ENCODE measurements around the gene AP4E1.

The AP4E1 gene

DNA sequence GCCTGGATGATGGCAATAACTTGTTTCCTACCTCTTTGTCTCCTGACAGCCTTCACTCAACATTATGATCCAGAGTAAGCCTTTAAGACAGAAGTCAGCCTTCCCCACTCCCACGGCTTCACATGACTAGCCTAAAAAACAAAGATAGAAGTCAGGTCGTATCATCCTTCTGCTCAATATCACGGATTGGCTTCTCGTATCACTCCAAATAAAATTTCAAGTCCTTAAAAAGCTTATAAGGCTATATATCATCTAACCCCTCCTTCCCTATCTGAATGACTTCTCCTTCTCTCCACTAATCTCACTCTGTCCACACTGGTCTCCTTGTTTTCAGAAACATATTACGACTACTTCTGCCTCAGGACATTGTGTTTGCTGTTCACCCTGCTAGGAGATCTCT is 47.7 kb upstream of the AP4E1 start (continued):
- TF ChIP-seq, protein P1, sequence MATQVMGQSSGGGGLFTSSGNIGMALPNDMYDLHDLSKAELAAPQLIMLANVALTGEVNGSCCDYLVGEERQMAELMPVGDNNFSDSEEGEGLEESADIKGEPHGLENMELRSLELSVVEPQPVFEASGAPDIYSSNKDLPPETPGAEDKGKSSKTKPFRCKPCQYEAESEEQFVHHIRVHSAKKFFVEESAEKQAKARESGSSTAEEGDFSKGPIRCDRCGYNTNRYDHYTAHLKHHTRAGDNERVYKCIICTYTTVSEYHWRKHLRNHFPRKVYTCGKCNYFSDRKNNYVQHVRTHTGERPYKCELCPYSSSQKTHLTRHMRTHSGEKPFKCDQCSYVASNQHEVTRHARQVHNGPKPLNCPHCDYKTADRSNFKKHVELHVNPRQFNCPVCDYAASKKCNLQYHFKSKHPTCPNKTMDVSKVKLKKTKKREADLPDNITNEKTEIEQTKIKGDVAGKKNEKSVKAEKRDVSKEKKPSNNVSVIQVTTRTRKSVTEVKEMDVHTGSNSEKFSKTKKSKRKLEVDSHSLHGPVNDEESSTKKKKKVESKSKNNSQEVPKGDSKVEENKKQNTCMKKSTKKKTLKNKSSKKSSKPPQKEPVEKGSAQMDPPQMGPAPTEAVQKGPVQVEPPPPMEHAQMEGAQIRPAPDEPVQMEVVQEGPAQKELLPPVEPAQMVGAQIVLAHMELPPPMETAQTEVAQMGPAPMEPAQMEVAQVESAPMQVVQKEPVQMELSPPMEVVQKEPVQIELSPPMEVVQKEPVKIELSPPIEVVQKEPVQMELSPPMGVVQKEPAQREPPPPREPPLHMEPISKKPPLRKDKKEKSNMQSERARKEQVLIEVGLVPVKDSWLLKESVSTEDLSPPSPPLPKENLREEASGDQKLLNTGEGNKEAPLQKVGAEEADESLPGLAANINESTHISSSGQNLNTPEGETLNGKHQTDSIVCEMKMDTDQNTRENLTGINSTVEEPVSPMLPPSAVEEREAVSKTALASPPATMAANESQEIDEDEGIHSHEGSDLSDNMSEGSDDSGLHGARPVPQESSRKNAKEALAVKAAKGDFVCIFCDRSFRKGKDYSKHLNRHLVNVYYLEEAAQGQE (tag by site-specific recombination; IDR thresholded peaks at IDR 0.05), result no peak
- TF ChIP-seq ZNF48 (tag by site-specific recombination; IDR thresholded peaks at IDR 0.05) (no peak), ZNF623 (tag by site-specific recombination; IDR thresholded peaks at IDR 0.05) (no peak), ZNF146 (tag by site-specific recombination; IDR thresholded peaks at IDR 0.05) (no peak), ZNF571 (tag by site-specific recombination; IDR thresholded peaks at IDR 0.05) (no peak)
- TF ChIP-seq, protein P2, sequence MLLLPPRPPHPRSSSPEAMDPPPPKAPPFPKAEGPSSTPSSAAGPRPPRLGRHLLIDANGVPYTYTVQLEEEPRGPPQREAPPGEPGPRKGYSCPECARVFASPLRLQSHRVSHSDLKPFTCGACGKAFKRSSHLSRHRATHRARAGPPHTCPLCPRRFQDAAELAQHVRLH (tag by site-specific recombination; IDR thresholded peaks at IDR 0.05), result no peak

DNA sequence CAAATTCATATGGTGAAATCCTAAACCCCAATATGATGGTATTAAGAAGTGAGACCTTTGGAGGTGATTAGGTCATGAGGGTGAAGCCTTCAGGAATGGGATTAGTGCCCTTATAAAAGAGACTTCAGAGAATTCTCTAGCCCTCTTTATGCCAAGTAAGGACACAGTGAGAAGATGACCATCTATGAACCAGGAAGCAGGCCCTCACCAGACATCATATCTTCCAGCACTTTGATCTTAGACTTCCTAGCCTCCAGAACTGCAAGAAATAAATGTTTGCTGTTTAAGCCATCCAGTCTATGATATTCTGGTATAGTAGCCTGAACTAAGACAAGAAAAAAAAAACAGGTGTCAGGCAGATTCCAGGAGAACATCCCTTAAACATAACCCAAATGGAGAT is 45.9 kb upstream of the AP4E1 start:
- ChIA-PET POLR2A (no interaction called here), CTCF (interaction anchor here (1.8 kb wide), 1 partner anchor 14 kb away, joined by 7 read pairs; no protein-coding TSS in a partner anchor)
- TF ChIP-seq ZNF514 (tag by site-specific recombination; IDR thresholded peaks at IDR 0.05), result no peak
- TF ChIP-seq, protein P3, sequence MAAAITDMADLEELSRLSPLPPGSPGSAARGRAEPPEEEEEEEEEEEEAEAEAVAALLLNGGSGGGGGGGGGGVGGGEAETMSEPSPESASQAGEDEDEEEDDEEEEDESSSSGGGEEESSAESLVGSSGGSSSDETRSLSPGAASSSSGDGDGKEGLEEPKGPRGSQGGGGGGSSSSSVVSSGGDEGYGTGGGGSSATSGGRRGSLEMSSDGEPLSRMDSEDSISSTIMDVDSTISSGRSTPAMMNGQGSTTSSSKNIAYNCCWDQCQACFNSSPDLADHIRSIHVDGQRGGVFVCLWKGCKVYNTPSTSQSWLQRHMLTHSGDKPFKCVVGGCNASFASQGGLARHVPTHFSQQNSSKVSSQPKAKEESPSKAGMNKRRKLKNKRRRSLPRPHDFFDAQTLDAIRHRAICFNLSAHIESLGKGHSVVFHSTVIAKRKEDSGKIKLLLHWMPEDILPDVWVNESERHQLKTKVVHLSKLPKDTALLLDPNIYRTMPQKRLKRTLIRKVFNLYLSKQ (tag by site-specific recombination; IDR thresholded peaks at IDR 0.05; ENCODE audit: borderline replicate concordance), result no peak
- no peak for TF ChIP-seq ZNF23 (tag by site-specific recombination; IDR thresholded peaks at IDR 0.05; ENCODE audit: borderline replicate concordance)
- TF ChIP-seq, protein P4, sequence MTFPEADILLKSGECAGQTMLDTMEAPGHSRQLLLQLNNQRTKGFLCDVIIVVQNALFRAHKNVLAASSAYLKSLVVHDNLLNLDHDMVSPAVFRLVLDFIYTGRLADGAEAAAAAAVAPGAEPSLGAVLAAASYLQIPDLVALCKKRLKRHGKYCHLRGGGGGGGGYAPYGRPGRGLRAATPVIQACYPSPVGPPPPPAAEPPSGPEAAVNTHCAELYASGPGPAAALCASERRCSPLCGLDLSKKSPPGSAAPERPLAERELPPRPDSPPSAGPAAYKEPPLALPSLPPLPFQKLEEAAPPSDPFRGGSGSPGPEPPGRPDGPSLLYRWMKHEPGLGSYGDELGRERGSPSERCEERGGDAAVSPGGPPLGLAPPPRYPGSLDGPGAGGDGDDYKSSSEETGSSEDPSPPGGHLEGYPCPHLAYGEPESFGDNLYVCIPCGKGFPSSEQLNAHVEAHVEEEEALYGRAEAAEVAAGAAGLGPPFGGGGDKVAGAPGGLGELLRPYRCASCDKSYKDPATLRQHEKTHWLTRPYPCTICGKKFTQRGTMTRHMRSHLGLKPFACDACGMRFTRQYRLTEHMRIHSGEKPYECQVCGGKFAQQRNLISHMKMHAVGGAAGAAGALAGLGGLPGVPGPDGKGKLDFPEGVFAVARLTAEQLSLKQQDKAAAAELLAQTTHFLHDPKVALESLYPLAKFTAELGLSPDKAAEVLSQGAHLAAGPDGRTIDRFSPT (tag by site-specific recombination; IDR thresholded peaks at IDR 0.05), result no peak
- TF ChIP-seq FEZF1 (tag by site-specific recombination; IDR thresholded peaks at IDR 0.05), result no peak
- no peak for TF ChIP-seq ZNF610 (tag by site-specific recombination; IDR thresholded peaks at IDR 0.05; ENCODE audit: borderline replicate concordance)
- TF ChIP-seq, protein P5, sequence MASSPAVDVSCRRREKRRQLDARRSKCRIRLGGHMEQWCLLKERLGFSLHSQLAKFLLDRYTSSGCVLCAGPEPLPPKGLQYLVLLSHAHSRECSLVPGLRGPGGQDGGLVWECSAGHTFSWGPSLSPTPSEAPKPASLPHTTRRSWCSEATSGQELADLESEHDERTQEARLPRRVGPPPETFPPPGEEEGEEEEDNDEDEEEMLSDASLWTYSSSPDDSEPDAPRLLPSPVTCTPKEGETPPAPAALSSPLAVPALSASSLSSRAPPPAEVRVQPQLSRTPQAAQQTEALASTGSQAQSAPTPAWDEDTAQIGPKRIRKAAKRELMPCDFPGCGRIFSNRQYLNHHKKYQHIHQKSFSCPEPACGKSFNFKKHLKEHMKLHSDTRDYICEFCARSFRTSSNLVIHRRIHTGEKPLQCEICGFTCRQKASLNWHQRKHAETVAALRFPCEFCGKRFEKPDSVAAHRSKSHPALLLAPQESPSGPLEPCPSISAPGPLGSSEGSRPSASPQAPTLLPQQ (tag by site-specific recombination; IDR thresholded peaks at IDR 0.05), result no peak
- TF ChIP-seq, protein P6, sequence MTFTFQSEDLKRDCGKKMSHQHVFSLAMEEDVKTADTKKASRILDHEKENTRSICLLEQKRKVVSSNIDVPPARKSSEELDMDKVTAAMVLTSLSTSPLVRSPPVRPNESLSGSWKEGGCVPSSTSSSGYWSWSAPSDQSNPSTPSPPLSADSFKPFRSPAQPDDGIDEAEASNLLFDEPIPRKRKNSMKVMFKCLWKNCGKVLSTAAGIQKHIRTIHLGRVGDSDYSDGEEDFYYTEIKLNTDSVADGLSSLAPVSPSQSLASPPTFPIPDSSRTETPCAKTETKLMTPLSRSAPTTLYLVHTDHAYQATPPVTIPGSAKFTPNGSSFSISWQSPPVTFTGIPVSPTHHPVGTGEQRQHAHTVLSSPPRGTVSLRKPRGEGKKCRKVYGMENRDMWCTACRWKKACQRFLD (tag by site-specific recombination; IDR thresholded peaks at IDR 0.05), result no peak
- TF ChIP-seq, protein P7, sequence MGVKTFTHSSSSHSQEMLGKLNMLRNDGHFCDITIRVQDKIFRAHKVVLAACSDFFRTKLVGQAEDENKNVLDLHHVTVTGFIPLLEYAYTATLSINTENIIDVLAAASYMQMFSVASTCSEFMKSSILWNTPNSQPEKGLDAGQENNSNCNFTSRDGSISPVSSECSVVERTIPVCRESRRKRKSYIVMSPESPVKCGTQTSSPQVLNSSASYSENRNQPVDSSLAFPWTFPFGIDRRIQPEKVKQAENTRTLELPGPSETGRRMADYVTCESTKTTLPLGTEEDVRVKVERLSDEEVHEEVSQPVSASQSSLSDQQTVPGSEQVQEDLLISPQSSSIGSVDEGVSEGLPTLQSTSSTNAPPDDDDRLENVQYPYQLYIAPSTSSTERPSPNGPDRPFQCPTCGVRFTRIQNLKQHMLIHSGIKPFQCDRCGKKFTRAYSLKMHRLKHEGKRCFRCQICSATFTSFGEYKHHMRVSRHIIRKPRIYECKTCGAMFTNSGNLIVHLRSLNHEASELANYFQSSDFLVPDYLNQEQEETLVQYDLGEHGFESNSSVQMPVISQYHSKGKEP (tag by site-specific recombination; IDR thresholded peaks at IDR 0.05), result no peak
- no peak for TF ChIP-seq GLIS1 (tag by site-specific recombination; IDR thresholded peaks at IDR 0.05)
- TF ChIP-seq, protein P8, sequence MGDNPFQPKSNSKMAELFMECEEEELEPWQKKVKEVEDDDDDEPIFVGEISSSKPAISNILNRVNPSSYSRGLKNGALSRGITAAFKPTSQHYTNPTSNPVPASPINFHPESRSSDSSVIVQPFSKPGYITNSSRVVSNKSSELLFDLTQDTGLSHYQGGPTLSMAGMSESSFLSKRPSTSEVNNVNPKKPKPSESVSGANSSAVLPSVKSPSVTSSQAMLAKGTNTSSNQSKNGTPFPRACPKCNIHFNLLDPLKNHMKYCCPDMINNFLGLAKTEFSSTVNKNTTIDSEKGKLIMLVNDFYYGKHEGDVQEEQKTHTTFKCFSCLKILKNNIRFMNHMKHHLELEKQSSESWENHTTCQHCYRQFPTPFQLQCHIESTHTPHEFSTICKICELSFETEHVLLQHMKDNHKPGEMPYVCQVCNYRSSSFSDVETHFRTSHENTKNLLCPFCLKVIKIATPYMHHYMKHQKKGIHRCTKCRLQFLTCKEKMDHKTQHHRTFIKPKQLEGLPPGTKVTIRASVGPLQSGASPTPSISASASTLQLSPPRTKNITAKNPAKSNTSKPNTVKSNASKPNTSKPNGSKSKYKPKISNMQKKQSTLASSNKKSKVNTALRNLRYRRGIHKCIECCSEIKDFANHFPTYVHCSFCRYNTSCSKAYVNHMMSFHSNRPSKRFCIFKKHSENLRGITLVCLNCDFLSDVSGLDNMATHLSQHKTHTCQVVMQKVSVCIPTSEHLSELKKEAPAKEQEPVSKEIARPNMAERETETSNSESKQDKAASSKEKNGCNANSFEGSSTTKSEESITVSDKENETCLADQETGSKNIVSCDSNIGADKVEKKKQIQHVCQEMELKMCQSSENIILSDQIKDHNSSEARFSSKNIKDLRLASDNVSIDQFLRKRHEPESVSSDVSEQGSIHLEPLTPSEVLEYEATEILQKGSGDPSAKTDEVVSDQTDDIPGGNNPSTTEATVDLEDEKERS (tag by site-specific recombination; IDR thresholded peaks at IDR 0.05), result no peak
- TF ChIP-seq ZNF140 (tag by site-specific recombination; IDR thresholded peaks at IDR 0.05), result no peak
- TF ChIP-seq ZNF426 (tag by site-specific recombination; IDR thresholded peaks at IDR 0.05), result no peak
- no peak for TF ChIP-seq ZNF335 (tag by site-specific recombination; conservative IDR thresholded peaks at IDR 0.05)

More for the DNA sequence above, 45.9 kb upstream of the AP4E1 start:
- peaks cover 1% of the 10 kb centered on the region; the same call in 1 of the 2 replicates for H3K4me1 ChIP-seq (ENCODE audit: control insufficient read depth, insufficient read depth, low read length)
- no peaks in the 10 kb centered on the region for H3K9me3 ChIP-seq (ENCODE audit: control insufficient read depth, insufficient read depth, low read depth, low read length)
- H3K36me3 ChIP-seq (ENCODE audit: control insufficient read depth in 2 of 2, insufficient read depth in 1 of 2, low read length in 2 of 2), result no peaks in the 10 kb centered on the region
- no peak overlapping the region for H3K27ac ChIP-seq (ENCODE audit: extremely low read depth, low read depth, low read length)
- no peak overlapping the region for H3K4me3 ChIP-seq (ENCODE audit: low read depth, low read length)
